Measurements from ENCODE around the gene RAP2B.
A peak's percentile ranks its signal among the peaks of the same experiment; 100 is the strongest.
"Not testable (repeated sequence)": the region's sequence is repeated elsewhere in the genome, so short reads cannot be mapped to it uniquely, and the experiment has no call there.

RAP2B gene

DNA sequence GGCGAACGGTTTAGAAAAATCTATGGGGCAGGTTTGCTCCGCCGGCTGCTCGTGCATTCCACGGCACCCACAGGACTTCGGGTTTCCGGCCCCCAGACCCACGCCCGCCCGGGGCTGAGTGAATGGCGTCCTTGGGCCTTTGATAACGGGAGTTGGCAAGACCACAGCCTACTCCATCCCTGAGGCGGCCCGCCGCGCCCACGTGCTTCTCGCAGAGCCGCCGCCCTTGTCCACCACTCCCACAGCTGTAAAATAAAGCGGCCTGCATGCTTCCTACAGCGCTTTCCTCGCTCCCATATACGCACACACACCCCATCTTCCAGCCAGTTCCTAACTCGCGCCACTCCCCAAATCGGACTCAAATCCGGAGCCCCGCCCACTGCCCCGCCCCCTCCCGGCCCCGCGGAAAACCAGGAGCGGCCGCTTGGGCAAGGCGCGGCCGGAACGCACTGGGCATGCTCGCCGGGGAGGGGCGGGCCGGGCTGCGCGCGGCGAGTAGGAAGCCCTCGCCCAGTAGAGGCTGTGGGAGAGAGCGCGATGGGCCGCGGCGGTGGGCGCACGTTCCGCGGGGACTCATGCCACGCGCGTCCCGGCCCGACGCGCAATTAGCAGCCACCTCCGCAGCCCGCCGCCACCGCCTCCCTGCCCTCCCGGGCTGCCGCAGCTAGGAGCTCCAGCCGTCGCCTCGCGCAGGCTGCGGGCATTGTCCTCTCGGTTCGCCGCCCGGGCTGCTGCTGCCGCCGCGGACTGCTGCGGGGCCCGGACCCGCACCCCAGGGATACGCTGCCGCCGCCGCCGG is at the start of gene RAP2B:
RAP2B (plus strand) TSS at position 513 of the 799 bp plus-strand sequence. CDS start 468 bp downstream, outside the sequence.
- no peaks in the 10 kb centered on the region for H3K9me3 Mint-ChIP-seq
- peak within 1 kb of the TSS; percentile 92 for H3K27ac Mint-ChIP-seq
- DNase-seq (ENCODE audit: low spot score in 2 of 2): peak; percentile 85 to 93
- peak; percentile 74 for ATAC-seq
- H3K4me3 Mint-ChIP-seq: peak within 1 kb of the TSS; percentile 92
- H3K4me1 Mint-ChIP-seq: peaks cover 37% of the 10 kb centered on the region
- peaks cover 62% of the 10 kb centered on the region for H3K36me3 Mint-ChIP-seq

DNA sequence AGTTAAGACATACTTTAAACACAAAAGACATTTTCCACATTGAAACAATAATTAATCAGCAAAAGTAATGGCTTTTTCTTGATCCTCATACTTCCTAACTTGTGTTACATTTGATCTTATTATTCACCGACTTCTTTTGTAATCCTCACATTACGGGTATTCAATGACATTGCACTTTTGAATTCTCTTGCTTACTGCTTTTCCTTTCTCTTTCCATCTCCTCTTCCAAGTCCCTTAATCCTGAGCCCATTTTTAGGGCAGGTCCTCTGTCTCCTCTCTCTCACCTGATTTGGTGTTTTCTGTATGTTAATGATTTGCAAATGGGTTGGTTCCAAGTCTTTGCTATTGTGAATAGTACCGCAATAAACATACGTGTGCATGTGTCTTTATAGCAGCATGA is 48.5 kb upstream of the RAP2B start:
- H3K36me3 Mint-ChIP-seq: no peaks in the 10 kb centered on the region
- H3K4me1 Mint-ChIP-seq: no peaks in the 10 kb centered on the region
- no peak overlapping the region for H3K27ac Mint-ChIP-seq
- no peaks in the 10 kb centered on the region for H3K9me3 Mint-ChIP-seq
- ATAC-seq: no peak
- DNase-seq (ENCODE audit: low spot score in 2 of 2): no peak
- H3K4me3 Mint-ChIP-seq: no peak overlapping the region

DNA sequence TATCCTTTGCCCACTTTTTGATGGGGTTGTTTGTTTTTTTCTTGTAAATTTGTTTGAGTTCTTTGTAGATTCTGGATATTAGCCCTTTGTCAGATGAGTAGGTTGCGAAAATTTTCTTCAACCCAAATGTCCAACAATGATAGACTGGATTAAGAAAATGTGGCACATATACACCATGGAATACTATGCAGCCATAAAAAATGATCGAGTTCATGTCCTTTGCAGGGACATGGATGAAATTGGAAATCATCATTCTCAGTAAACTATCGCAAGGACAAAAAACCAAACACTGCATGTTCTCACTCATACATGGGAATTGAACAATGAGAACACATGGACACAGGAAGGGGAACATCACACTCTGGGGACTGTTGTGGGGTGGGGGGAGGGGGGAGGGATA is 47.8 kb upstream of the RAP2B start:
- DNase-seq (ENCODE audit: low spot score in 2 of 2); H3K4me1 Mint-ChIP-seq; ATAC-seq: not testable (repeated sequence)

DNA sequence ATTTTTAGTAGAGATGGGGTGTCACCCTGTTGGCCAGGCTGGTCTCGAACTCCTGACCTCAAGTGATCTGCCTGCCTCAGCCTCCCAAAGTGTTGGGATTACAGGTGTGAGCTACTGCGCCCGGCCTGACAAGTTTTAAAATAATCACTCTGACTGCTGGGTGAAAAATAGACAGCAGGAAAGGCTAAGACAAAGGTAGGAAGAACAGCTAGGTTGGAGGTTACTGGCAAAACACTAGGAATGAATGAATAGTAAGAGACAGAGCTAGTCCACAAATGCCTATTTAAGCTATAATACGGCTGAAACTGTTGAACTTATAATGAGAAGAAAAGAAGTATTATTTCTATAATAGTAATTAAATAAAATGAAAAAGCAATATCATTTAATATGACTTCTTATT is 46.7 kb upstream of the RAP2B start:
- no peaks in the 10 kb centered on the region for H3K36me3 Mint-ChIP-seq
- no peak overlapping the region for H3K27ac Mint-ChIP-seq
- DNase-seq (ENCODE audit: low spot score in 2 of 2) (no peak), ATAC-seq (no peak)
- no peak overlapping the region for H3K4me3 Mint-ChIP-seq
- no peaks in the 10 kb centered on the region for H3K9me3 Mint-ChIP-seq
- H3K4me1 Mint-ChIP-seq: no peaks in the 10 kb centered on the region

More for the DNA sequence above, 47.8 kb upstream of the RAP2B start:
- not testable (repeated sequence) for H3K36me3 Mint-ChIP-seq, H3K4me3 Mint-ChIP-seq, H3K9me3 Mint-ChIP-seq, H3K27ac Mint-ChIP-seq

DNA sequence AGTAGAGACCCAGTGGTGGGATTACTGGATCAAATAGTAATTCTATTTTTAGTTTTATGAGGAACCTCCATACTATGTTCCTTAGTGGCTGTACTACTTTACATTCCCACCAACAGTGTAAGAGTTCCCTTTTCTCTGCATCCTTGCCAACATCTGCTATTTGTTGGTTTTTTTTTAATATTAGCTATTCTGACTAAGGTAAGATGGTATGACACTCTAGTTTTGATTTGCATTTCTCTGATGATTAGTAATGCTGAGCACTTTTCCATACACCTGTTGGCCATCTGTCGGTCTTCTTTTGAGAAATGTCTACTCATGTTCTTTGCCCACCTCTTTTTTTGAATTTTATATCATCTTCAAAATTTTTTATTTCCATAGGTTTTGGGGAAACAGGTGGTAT is 34.2 kb upstream of the RAP2B start:
- Mint-ChIP-seq H3K36me3 (no peaks in the 10 kb centered on the region), H3K9me3 (no peaks in the 10 kb centered on the region), H3K4me3 (no peak overlapping the region), H3K27ac (no peak overlapping the region), H3K4me1 (no peaks in the 10 kb centered on the region)
- DNase-seq (ENCODE audit: low spot score in 2 of 2): no peak
- ATAC-seq: no peak

DNA sequence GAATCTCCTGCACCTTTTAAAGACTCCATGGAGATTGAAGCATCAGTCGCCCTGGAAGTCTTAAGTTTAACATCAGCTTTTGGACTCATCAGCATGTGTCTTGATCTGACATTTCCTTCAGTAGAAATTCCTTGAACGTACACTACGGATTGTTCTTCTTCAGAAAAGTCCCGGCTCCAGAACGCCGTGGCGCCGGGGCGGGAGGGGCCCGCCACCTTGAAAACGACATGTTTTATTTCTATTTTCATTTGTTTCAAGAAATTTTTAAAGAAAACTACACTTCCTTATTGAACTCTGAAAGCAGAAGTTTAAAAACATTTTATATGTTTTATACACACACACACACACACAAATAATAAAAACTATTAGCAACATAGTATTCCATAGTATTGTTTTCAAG is 32.6 kb upstream of the RAP2B start:
- Mint-ChIP-seq H3K4me1 (no peaks in the 10 kb centered on the region), H3K27ac (no peak overlapping the region), H3K4me3 (no peak overlapping the region), H3K36me3 (no peaks in the 10 kb centered on the region), H3K9me3 (no peaks in the 10 kb centered on the region)
- DNase-seq (ENCODE audit: low spot score in 2 of 2): no peak
- no peak for ATAC-seq

DNA sequence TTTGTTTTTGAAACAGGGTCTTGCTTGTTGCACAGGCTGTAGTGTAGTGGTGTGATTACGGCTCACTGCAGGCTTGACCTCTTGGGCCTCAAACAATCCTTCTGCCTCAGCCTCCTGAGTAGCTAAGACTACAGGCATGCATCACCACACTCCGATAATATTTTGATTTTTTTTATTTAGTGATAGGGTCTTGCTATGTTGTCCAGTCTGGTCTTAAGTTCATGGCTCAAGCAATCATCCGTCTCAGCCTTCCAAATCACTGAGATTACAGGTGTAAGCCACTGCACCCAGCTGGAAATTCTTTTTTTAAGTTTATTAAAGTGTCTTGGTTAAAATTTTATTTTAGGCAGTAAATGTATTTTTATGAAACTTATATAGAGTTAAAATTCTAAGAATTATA is 32.2 kb upstream of the RAP2B start:
- ATAC-seq (no peak), DNase-seq (ENCODE audit: low spot score in 2 of 2) (no peak)
- no peak overlapping the region for H3K4me3 Mint-ChIP-seq
- no peak overlapping the region for H3K27ac Mint-ChIP-seq
- no peaks in the 10 kb centered on the region for H3K36me3 Mint-ChIP-seq
- no peaks in the 10 kb centered on the region for H3K9me3 Mint-ChIP-seq
- no peaks in the 10 kb centered on the region for H3K4me1 Mint-ChIP-seq

DNA sequence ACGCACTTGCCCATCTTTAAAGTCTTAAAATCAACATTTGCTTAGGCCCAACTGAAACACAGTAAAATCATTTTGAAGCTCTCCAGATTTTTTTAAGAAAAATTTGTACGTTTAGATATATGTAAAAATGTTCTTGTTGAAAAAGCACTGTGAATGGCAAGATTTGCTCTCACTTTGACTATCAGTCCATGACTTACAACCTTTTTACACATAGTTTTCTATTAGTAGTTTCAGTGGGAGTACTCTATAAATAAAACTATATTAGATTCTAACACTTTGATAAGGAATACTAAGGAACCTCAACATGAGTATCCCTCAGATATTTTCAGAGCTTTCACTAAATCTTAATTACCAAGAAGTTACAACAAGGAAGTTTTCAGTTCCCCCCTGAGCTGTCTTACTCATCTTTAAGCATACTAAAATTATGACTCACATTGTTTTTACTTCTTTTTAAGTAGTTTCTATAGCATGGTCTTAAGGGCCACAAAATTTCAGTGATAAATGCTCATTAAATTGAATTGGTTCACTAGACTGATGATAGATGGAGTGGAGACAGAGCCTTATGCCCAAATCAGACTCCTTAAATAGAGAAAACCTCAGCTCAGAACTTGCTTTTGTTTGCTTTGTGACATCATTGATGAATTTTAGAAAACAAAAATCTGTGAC is 31.6 kb upstream of the RAP2B start:
- DNase-seq (ENCODE audit: low spot score in 2 of 2): no peak
- no peak overlapping the region for H3K4me3 Mint-ChIP-seq
- H3K27ac Mint-ChIP-seq: no peak overlapping the region
- ATAC-seq: peak; percentile 90
- H3K36me3 Mint-ChIP-seq: no peaks in the 10 kb centered on the region
- no peaks in the 10 kb centered on the region for H3K9me3 Mint-ChIP-seq
- H3K4me1 Mint-ChIP-seq: no peaks in the 10 kb centered on the region

DNA sequence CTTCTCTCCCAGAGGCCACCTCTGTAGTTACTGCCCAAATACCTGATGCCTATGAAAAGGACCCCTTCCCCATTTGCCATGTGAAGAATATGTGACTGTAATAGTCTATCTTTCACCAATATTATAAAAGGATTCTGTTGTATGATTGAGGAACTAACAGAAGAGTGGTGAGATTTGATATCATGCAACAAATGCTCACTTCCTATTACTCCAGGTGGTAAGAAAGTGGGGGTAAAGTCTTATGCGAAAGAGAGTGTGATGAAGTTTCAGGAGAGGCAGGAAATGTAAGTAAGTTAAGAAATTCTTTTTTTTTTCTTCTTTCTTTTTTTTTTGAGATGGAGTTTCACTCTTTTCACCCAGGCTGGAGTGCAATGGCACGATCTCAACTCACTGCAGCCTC is 24.4 kb upstream of the RAP2B start:
- H3K9me3 Mint-ChIP-seq: no peaks in the 10 kb centered on the region
- H3K36me3 Mint-ChIP-seq: peaks cover 6% of the 10 kb centered on the region
- peaks cover 39% of the 10 kb centered on the region for H3K4me1 Mint-ChIP-seq
- DNase-seq (ENCODE audit: low spot score in 2 of 2) (no peak), ATAC-seq (no peak)
- H3K4me3 Mint-ChIP-seq: no peak overlapping the region
- peak overlapping the region; percentile 78 for H3K27ac Mint-ChIP-seq

DNA sequence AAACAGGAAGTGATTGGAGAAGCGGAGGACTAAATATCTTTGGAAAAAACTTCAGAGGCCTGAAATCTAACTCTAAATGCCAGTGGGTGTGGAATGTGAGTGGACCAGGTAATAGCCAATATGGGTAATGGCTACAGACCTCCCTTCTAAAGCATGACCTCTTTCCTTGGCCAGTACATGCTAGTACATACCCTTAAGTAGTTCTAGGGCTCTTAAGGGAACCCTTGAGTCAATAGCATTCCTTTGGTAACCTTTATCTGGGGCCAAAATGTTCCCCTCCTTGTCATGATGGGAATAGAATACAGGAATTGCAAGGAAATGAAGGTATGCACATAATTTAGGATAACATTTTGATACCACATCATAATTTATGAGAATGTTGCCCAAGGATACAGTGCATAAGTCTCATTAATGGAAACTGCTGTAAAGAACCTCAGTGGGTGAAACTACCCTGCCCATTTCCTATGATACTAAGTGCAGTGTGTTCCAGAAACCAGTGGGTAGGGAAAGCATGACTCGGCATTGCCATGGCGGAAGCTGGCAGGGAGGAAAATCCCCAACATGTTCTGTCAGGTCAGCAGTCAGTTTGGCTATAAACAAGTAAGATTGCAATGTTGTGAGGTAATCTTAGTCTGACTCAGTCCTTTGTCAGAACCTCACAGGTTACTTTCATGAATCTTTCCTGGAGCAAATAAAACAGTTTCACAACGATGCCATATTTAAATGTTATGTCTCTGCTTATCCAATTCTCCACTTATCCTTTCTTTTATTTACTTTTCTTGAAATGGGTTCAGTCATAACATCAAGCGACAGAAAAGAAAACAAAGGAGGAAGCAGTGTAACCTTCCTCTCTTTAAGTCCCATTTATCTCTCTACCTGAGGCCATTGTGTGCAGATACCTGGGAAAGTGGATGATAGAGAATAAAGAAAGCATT is 23.5 kb upstream of the RAP2B start:
- peak; percentile 95 for ATAC-seq
- DNase-seq (ENCODE audit: low spot score in 2 of 2): peak; percentile 47 to 78
- H3K27ac Mint-ChIP-seq: peak overlapping the region; percentile 78
- peaks cover 39% of the 10 kb centered on the region for H3K4me1 Mint-ChIP-seq
- H3K36me3 Mint-ChIP-seq: peaks cover 6% of the 10 kb centered on the region
- H3K9me3 Mint-ChIP-seq: no peaks in the 10 kb centered on the region
- peak overlapping the region; percentile 34 for H3K4me3 Mint-ChIP-seq

DNA sequence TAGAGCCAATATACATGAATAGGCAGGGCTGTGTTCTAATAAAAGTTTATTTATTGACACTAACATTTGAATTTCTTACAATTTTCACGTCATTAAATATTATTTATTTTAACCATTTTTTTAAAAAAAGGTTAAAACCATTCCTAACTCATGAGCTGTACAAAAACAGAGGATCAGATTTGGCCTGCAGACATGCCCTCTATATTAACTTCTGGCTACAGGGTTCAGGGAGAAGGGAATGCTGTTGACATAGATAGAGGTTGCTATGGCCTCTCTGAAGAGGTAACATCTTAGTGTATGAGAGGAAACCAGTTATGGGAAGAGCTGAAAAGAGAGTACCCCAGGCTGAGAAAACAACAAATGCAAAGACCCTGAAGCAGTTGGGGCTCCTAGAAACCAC is 19.1 kb upstream of the RAP2B start:
- Mint-ChIP-seq H3K36me3 (peaks cover 6% of the 10 kb centered on the region), H3K4me1 (peaks cover 49% of the 10 kb centered on the region), H3K27ac (no peak overlapping the region), H3K9me3 (no peaks in the 10 kb centered on the region), H3K4me3 (no peak overlapping the region)
- DNase-seq (ENCODE audit: low spot score in 2 of 2) (no peak), ATAC-seq (no peak)

DNA sequence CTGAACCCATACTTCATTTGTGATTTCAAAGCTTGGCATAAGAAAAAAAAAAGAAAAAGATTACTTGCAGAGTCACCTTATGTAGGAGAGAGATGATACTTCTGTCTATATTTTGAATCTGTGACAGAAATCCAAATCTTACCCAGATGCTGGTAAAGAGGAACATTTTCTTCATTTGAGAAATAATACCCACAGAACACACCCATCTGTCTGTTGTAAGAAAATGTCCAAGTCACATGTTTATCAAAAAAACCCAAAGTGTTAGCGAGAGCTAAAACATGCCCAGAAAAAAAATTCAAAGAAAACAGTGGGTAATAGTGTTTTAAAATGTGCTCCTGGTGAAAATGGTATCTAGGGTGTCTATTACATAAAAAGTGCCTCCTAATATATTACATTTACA is 18.0 kb upstream of the RAP2B start:
- H3K27ac Mint-ChIP-seq: no peak overlapping the region
- peaks cover under 1% of the 10 kb centered on the region for H3K36me3 Mint-ChIP-seq
- no peak overlapping the region for H3K4me3 Mint-ChIP-seq
- DNase-seq (ENCODE audit: low spot score in 2 of 2): no peak
- H3K9me3 Mint-ChIP-seq: peaks cover 3% of the 10 kb centered on the region
- no peak for ATAC-seq
- H3K4me1 Mint-ChIP-seq: peaks cover 38% of the 10 kb centered on the region

DNA sequence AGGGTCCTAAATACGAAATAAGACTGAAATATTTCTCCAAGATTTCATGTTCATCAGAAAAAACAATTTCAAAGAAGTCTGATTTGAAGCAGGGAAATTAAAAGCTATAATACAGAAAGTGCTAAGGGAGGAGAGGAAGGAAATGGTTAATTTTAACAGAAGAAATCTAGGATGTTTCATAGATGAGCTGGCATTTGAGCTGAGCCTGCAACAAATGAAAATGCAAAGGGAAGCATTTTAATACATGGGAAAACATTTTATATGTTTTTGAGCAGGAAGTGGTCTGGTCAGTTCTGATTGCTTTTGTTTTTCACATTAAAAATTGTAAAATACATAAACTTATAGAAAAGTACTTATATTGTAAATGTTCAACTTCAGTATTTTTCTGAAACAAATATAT is 17.2 kb upstream of the RAP2B start:
- Mint-ChIP-seq H3K36me3 (no peaks in the 10 kb centered on the region), H3K4me3 (no peak overlapping the region), H3K4me1 (peaks cover 32% of the 10 kb centered on the region), H3K9me3 (peaks cover 3% of the 10 kb centered on the region), H3K27ac (no peak overlapping the region)
- ATAC-seq (no peak), DNase-seq (ENCODE audit: low spot score in 2 of 2) (no peak)

DNA sequence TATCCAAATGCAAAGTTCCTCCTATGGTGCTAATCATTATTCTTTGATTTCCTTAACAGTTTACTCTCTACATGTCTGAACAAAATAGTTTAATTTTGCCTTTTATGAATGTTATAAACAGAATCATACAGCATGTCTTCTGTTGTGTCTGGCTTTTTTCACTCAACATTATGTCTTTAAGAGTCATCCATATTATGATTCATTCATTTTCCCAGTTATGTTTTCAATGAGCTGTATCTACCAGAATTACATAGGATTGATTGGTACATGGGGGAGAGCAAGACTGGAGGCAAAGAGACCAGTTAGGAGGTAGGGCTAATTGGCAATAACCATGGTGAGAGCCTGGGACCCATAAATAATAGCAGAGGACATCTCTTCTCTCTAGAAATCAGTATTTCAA is 16.6 kb upstream of the RAP2B start:
- Mint-ChIP-seq H3K27ac (no peak overlapping the region), H3K4me1 (peaks cover 28% of the 10 kb centered on the region), H3K36me3 (no peaks in the 10 kb centered on the region), H3K4me3 (no peak overlapping the region), H3K9me3 (peaks cover 3% of the 10 kb centered on the region)
- DNase-seq (ENCODE audit: low spot score in 2 of 2) (no peak), ATAC-seq (peak; percentile 57)

All from stimulated activated effector memory CD8-positive, alpha-beta T cell treated with anti-CD3 and anti-CD28 coated beads, Interleukin-12 subunit alpha, Interleukin-12 subunit beta, amount 100 ng/mL, for 72 hours (primary cell).